Measurements from ENCODE around the gene PPP6R3. TPM values are rescaled to one million over a fixed set of nuclear protein-coding genes. Genes with fewer than 3 reads are reported as not detected.

Gene PPP6R3
- total RNA-seq, 2 donors from 2014 or later, result 118 to 136 TPM

DNA sequence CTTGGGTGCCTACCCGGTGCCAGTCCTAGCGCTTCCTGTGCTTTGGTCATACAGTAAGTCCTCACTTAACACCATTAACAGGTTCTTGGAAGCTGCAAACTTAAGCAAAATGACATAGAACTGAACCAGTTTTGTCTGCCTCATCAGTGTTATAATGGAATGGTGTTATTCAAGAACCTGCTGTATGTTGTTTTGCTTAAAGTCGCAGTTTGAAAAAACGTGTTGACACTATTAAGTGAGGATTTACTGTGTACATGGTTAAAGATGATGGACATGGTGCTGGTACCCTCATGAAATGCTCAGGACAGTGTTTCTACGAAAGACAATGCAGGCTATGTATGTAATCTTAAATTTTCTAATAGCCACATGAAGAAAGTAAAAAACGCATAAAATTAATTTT lies 41.3 kb downstream of the PPP6R3 start:
- Histone ChIP-seq H3K27me3 (ENCODE audit: control insufficient read depth, insufficient read depth, low read length, poor library complexity, severe bottlenecking) (no peaks in the 10 kb centered on the region), H3K9me3 (ENCODE audit: control insufficient read depth, low read length) (no peaks in the 10 kb centered on the region), H3K27ac (ENCODE audit: low read depth, low read length) (no peak overlapping the region), H3K4me3 (ENCODE audit: low read length) (no peak overlapping the region), H3K9ac (ENCODE audit: extremely low read depth, low read length, poor library complexity, severe bottlenecking) (no peak overlapping the region), H3K4me1 (ENCODE audit: control insufficient read depth, insufficient read depth, low read length) (peaks cover 7% of the 10 kb centered on the region), H3K36me3 (ENCODE audit: control insufficient read depth, insufficient read depth, low read length) (peaks cover 8% of the 10 kb centered on the region)
- DNase-seq, result no peak
- Mint-ChIP-seq H3K9me3 (no peaks in the 10 kb centered on the region), H3K27me3 (ENCODE audit: insufficient read depth) (no peaks in the 10 kb centered on the region), H3K36me3 (ENCODE audit: low read depth) (peaks cover under 1% of the 10 kb centered on the region), H3K4me3 (no peak overlapping the region), H3K27ac (no peak overlapping the region), H3K4me1 (peaks cover 47% of the 10 kb centered on the region)
- 93 to 95% methylated on average over 2 to 5 of the region's 6 CpGs for WGBS, 2 experiments (ENCODE audit: insufficient coverage in 1 of 2, insufficient read length in 1 of 2)
- TF ChIP-seq, protein P1, sequence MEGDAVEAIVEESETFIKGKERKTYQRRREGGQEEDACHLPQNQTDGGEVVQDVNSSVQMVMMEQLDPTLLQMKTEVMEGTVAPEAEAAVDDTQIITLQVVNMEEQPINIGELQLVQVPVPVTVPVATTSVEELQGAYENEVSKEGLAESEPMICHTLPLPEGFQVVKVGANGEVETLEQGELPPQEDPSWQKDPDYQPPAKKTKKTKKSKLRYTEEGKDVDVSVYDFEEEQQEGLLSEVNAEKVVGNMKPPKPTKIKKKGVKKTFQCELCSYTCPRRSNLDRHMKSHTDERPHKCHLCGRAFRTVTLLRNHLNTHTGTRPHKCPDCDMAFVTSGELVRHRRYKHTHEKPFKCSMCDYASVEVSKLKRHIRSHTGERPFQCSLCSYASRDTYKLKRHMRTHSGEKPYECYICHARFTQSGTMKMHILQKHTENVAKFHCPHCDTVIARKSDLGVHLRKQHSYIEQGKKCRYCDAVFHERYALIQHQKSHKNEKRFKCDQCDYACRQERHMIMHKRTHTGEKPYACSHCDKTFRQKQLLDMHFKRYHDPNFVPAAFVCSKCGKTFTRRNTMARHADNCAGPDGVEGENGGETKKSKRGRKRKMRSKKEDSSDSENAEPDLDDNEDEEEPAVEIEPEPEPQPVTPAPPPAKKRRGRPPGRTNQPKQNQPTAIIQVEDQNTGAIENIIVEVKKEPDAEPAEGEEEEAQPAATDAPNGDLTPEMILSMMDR (conservative IDR thresholded peaks at IDR 0.05), result no peak

DNA sequence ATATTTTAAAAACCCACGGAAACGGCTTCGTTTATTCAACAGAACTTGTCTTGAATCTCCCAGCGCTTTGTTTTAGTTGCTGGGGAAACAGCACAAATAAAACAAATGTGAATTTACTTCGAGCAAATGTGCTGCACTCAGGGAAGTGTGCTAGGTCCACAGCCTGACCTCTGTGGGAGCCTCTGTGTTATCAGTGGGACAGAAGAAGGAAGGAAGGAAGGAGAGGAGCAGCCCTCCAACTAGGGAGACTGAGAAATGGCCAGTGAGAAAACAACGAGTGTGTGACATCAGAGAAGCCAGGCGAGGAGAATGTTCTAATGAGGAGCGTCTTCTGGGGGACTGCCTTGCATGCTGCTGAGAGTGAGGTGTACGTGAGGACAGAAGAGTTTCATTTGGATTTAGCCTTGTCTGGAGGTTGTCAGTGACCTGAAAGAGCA lies 42.7 kb downstream of the PPP6R3 start:
- no peak overlapping the region for H3K4me3 Mint-ChIP-seq
- no peak for DNase-seq
- H3K36me3 Mint-ChIP-seq (ENCODE audit: low read depth), result peaks cover 5% of the 10 kb centered on the region
- H3K4me1 Mint-ChIP-seq, result peaks cover 44% of the 10 kb centered on the region
- WGBS, 2 experiments (ENCODE audit: insufficient coverage in 1 of 2, insufficient read length in 1 of 2), result 94 to 95% methylated on average over 8 to 9 of the region's 9 CpGs
- Histone ChIP-seq H3K9ac (ENCODE audit: extremely low read depth, low read length, poor library complexity, severe bottlenecking) (no peak overlapping the region), H3K27me3 (ENCODE audit: control insufficient read depth, insufficient read depth, low read length, poor library complexity, severe bottlenecking) (no peaks in the 10 kb centered on the region), H3K36me3 (ENCODE audit: control insufficient read depth, insufficient read depth, low read length) (peaks cover 11% of the 10 kb centered on the region), H3K4me1 (ENCODE audit: control insufficient read depth, insufficient read depth, low read length) (no peaks in the 10 kb centered on the region), H3K9me3 (ENCODE audit: control insufficient read depth, low read length) (no peaks in the 10 kb centered on the region), H3K27ac (ENCODE audit: low read depth, low read length) (no peak overlapping the region), H3K4me3 (ENCODE audit: low read length) (no peak overlapping the region)
- H3K9me3 Mint-ChIP-seq, result no peaks in the 10 kb centered on the region
- H3K27ac Mint-ChIP-seq, result peak overlapping the region; percentile 26
- TF ChIP-seq, protein P1 (conservative IDR thresholded peaks at IDR 0.05), result no peak
- no peaks in the 10 kb centered on the region for H3K27me3 Mint-ChIP-seq (ENCODE audit: insufficient read depth)

DNA sequence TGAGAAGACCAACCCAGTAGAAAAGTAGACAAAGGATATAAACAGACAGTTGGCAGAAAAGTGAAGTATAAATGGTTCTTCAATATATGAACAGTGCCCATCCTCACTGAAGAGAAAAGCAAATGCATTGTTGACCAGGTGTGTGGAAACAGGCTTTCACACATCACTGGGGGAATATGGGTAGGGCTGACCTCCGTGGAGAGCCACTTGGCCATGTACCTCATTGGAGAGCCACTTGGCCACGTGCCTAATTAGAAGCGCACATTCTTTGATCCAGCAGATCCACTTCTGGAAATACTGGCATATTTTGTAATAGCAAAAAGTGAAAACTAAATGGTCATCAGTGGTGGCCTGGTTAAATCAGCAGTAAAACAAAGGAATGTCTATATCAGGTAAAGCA lies 43.2 kb downstream of the PPP6R3 start:
- H3K36me3 Mint-ChIP-seq (ENCODE audit: low read depth), result peaks cover 5% of the 10 kb centered on the region

More for the DNA sequence above, 43.2 kb downstream of the PPP6R3 start:
- WGBS, 2 experiments (ENCODE audit: insufficient coverage in 1 of 2, insufficient read length in 1 of 2), result 88 to 100% methylated on average over 3 of the region's 3 CpGs
- H3K27ac ChIP-seq (ENCODE audit: low read depth, low read length), result no peak overlapping the region
- no peaks in the 10 kb centered on the region for H3K27me3 ChIP-seq (ENCODE audit: control insufficient read depth, insufficient read depth, low read length, poor library complexity, severe bottlenecking)
- H3K4me3 Mint-ChIP-seq, result no peak overlapping the region
- peaks cover 42% of the 10 kb centered on the region for H3K4me1 Mint-ChIP-seq
- TF ChIP-seq, protein P1 (conservative IDR thresholded peaks at IDR 0.05), result no peak
- H3K4me3 ChIP-seq (ENCODE audit: low read length), result no peak overlapping the region
- peaks cover 11% of the 10 kb centered on the region for H3K36me3 ChIP-seq (ENCODE audit: control insufficient read depth, insufficient read depth, low read length)
- H3K9me3 Mint-ChIP-seq, result no peaks in the 10 kb centered on the region
- H3K27me3 Mint-ChIP-seq (ENCODE audit: insufficient read depth), result no peaks in the 10 kb centered on the region
- H3K9ac ChIP-seq (ENCODE audit: extremely low read depth, low read length, poor library complexity, severe bottlenecking), result no peak overlapping the region
- no peaks in the 10 kb centered on the region for H3K9me3 ChIP-seq (ENCODE audit: control insufficient read depth, low read length)
- DNase-seq, result no peak
- no peaks in the 10 kb centered on the region for H3K4me1 ChIP-seq (ENCODE audit: control insufficient read depth, insufficient read depth, low read length)
- H3K27ac Mint-ChIP-seq, result peak overlapping the region; percentile 26
